ENCODE measurements around the gene SYNE3.
A peak's percentile ranks its signal among the peaks of the same experiment; 100 is the strongest.

GRCh38 chr14:95527387-95528002 lies 11.0 kb upstream of the SYNE3 start:
- no peak for TF ChIP-seq POLR2A (IDR thresholded peaks at IDR 0.05)
- peak; percentile 80 to 89 (median 81) for TF ChIP-seq CTCF (IDR thresholded peaks at IDR 0.05)
